Measurements from ENCODE around the gene LAYN.

Gene LAYN

GRCh38 chr11:111538407-111539114 is 2.0 kb upstream of the LAYN start:
- H3K4me3 ChIP-seq (replicated peaks; ENCODE audit: low read depth, low read length), result no peak overlapping the region
- no peak for DNase-seq (ENCODE audit: low read depth)
- TF ChIP-seq CTCF (IDR thresholded peaks at IDR 0.05; ENCODE audit: low read length, missing control alignments), result no peak

- no peak for DNase-seq (ENCODE audit: low read depth)
- H3K4me3 ChIP-seq (replicated peaks; ENCODE audit: low read depth, low read length), result no peak overlapping the region
Measured at GRCh38 chr11:111539426-111540113, 950 bp upstream of the LAYN start.

GRCh38 chr11:111540937-111541253 is 375 bp downstream of the LAYN start:
- TF ChIP-seq CTCF (IDR thresholded peaks at IDR 0.05; ENCODE audit: low read length, missing control alignments), result no peak
- peak overlapping the region; percentile 62 for H3K4me3 ChIP-seq (replicated peaks; ENCODE audit: low read depth, low read length)
- no peak for DNase-seq (ENCODE audit: low read depth)

More at GRCh38 chr11:111539426-111540113, 950 bp upstream of the LAYN start:
- TF ChIP-seq CTCF (IDR thresholded peaks at IDR 0.05; ENCODE audit: low read length, missing control alignments), result no peak

- no peak for TF ChIP-seq CTCF (IDR thresholded peaks at IDR 0.05; ENCODE audit: low read length, missing control alignments)
- H3K4me3 ChIP-seq (replicated peaks; ENCODE audit: low read depth, low read length), result peak overlapping the region; percentile 62
- DNase-seq (ENCODE audit: low read depth), result peak; percentile 84
Measured at GRCh38 chr11:111541254-111542061, 938 bp downstream of the LAYN start.

GRCh38 chr11:111542606-111543275 is 2.2 kb downstream of the LAYN start:
- H3K4me3 ChIP-seq (replicated peaks; ENCODE audit: low read depth, low read length), result no peak overlapping the region

More at GRCh38 chr11:111542606-111543275, 2.2 kb downstream of the LAYN start:
- no peak for TF ChIP-seq CTCF (IDR thresholded peaks at IDR 0.05; ENCODE audit: low read length, missing control alignments)
- DNase-seq (ENCODE audit: low read depth), result no peak
